ENCODE measurements around the gene CCDC149. TPM values are rescaled to one million over a fixed set of nuclear protein-coding genes. Genes with fewer than 3 reads are reported as not detected.

The CCDC149 gene
- total RNA-seq, 1 experiment from 2014 or later = 0.95 TPM

DNA sequence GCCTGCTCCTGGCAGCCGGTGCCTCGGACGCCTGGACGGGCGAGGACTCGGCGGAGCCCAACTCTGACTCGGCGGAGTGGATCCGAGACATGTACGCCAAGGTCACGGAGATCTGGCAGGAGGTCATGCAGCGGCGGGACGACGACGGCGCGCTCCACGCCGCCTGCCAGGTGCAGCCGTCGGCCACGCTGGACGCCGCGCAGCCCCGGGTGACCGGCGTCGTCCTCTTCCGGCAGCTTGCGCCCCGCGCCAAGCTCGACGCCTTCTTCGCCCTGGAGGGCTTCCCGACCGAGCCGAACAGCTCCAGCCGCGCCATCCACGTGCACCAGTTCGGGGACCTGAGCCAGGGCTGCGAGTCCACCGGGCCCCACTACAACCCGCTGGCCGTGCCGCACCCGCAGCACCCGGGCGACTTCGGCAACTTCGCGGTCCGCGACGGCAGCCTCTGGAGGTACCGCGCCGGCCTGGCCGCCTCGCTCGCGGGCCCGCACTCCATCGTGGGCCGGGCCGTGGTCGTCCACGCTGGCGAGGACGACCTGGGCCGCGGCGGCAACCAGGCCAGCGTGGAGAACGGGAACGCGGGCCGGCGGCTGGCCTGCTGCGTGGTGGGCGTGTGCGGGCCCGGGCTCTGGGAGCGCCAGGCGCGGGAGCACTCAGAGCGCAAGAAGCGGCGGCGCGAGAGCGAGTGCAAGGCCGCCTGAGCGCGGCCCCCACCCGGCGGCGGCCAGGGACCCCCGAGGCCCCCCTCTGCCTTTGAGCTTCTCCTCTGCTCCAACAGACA lies 113.1 kb downstream of the CCDC149 start:
- no peaks in the 10 kb centered on the region for H3K9me3 Mint-ChIP-seq (ENCODE audit: unreplicated experiment)
- H3K9me3 ChIP-seq = no peaks in the 10 kb centered on the region
- no peaks in the 10 kb centered on the region for H3K27me3 Mint-ChIP-seq (ENCODE audit: insufficient read depth, unreplicated experiment)
- ChIA-PET POLR2A (no interaction called here), CTCF (no interaction called here)
- H3K4me1 ChIP-seq = peaks cover 6% of the 10 kb centered on the region; the same call in 1 of the 2 replicates
- BruUV-seq (replicated peaks) = no TSS peak
- no peaks in the 10 kb centered on the region for H3K27me3 ChIP-seq (replicated peaks; ENCODE audit: control insufficient read depth, insufficient read depth, low read length)
- intact Hi-C loops (cut with micrococcal nuclease; ENCODE audit: unreplicated experiment) = loop anchor here (10.0 kb wide), 1 partner anchor 215 kb away; the partner anchor contains the start of gene DHX15
- no peak for DNase-seq
- H3K4me3 Mint-ChIP-seq (ENCODE audit: unreplicated experiment) = no peak overlapping the region
- no peaks in the 10 kb centered on the region for H3K36me3 ChIP-seq (ENCODE audit: control insufficient read depth, insufficient read depth, low read length)
- no peaks in the 10 kb centered on the region for H3K36me3 Mint-ChIP-seq (ENCODE audit: insufficient read depth, unreplicated experiment)
- no peak overlapping the region for H3K4me3 ChIP-seq (ENCODE audit: low read depth, low read length)
- TF ChIP-seq, protein P1, sequence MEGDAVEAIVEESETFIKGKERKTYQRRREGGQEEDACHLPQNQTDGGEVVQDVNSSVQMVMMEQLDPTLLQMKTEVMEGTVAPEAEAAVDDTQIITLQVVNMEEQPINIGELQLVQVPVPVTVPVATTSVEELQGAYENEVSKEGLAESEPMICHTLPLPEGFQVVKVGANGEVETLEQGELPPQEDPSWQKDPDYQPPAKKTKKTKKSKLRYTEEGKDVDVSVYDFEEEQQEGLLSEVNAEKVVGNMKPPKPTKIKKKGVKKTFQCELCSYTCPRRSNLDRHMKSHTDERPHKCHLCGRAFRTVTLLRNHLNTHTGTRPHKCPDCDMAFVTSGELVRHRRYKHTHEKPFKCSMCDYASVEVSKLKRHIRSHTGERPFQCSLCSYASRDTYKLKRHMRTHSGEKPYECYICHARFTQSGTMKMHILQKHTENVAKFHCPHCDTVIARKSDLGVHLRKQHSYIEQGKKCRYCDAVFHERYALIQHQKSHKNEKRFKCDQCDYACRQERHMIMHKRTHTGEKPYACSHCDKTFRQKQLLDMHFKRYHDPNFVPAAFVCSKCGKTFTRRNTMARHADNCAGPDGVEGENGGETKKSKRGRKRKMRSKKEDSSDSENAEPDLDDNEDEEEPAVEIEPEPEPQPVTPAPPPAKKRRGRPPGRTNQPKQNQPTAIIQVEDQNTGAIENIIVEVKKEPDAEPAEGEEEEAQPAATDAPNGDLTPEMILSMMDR (IDR thresholded peaks at IDR 0.05; ENCODE audit: insufficient read depth in 1 of 2, low read depth in 1 of 2, low read length in 1 of 2, severe bottlenecking in 1 of 2, unreplicated experiment in 1 of 2) = no peak
- no peak overlapping the region for H3K27ac Mint-ChIP-seq (ENCODE audit: unreplicated experiment)
- H3K4me1 Mint-ChIP-seq (ENCODE audit: low read depth, unreplicated experiment) = peaks cover 9% of the 10 kb centered on the region

DNA sequence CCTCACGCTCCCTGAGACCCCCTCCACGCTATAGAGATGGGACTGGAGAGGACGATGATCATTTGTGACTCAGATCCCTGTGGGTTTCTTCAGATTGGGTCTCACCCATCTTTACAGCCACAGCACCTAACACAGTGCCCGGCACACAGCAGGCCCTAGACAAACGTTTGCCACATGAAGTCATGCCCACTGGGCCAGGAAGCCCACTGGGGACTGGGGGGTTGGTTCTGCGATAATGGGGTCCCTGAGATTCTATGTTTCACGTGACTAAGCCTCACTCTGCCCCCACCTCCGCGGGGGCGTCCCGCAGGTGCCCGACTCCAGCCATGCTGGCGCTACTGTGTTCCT lies 113.7 kb downstream of the CCDC149 start:
- no peak overlapping the region for H3K4me3 ChIP-seq (ENCODE audit: low read depth, low read length)
- Mint-ChIP-seq H3K27ac (ENCODE audit: unreplicated experiment) (no peak overlapping the region), H3K9me3 (ENCODE audit: unreplicated experiment) (no peaks in the 10 kb centered on the region), H3K36me3 (ENCODE audit: insufficient read depth, unreplicated experiment) (no peaks in the 10 kb centered on the region), H3K4me3 (ENCODE audit: unreplicated experiment) (no peak overlapping the region), H3K27me3 (ENCODE audit: insufficient read depth, unreplicated experiment) (no peaks in the 10 kb centered on the region), H3K4me1 (ENCODE audit: low read depth, unreplicated experiment) (peaks cover 6% of the 10 kb centered on the region)
- H3K36me3 ChIP-seq (ENCODE audit: control insufficient read depth, insufficient read depth, low read length) = no peaks in the 10 kb centered on the region
- ChIA-PET POLR2A (no interaction called here), CTCF (no interaction called here)
- DNase-seq = no peak
- TF ChIP-seq, protein P1 (IDR thresholded peaks at IDR 0.05; ENCODE audit: insufficient read depth in 1 of 2, low read depth in 1 of 2, low read length in 1 of 2, severe bottlenecking in 1 of 2, unreplicated experiment in 1 of 2) = no peak
- no peaks in the 10 kb centered on the region for H3K9me3 ChIP-seq
- no TSS peak for BruUV-seq (replicated peaks)
- intact Hi-C loops (cut with micrococcal nuclease; ENCODE audit: unreplicated experiment) = loop anchor here (10.0 kb wide), 1 partner anchor 214 kb away; the partner anchor contains the start of gene DHX15
- H3K27me3 ChIP-seq (replicated peaks; ENCODE audit: control insufficient read depth, insufficient read depth, low read length) = no peaks in the 10 kb centered on the region
- H3K4me1 ChIP-seq = peaks cover 6% of the 10 kb centered on the region; the same call in 1 of the 2 replicates

DNA sequence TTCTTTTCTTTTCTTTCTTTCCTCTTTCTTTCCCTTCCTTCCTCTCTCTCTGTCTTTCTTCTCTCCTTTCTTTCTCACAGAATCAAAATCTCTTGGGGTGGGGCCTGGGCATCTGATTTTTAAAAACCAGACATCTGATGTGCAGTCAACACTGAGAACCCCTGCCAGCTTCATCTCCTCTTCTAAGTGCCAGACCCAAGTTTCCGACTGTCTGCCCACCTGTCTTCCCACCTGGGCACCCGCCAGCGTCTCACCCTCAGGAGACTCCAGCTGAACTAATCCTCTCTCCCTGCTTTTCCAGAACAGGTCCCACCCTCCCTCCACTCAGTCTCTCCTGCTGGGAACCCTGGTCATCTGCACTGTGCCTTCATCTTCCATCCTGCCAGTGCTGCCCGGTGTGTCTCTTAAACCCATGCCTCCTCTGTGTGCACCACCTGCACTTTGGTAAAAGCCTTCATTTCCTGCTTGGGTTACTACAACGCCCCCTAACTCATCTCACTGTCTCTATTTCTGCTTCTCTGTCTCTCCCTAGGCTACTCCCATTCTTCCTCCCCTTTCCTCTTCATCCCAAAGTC lies 114.7 kb downstream of the CCDC149 start:
- Mint-ChIP-seq H3K27me3 (ENCODE audit: insufficient read depth, unreplicated experiment) (no peaks in the 10 kb centered on the region), H3K4me3 (ENCODE audit: unreplicated experiment) (no peak overlapping the region), H3K27ac (ENCODE audit: unreplicated experiment) (no peak overlapping the region), H3K9me3 (ENCODE audit: unreplicated experiment) (no peaks in the 10 kb centered on the region), H3K36me3 (ENCODE audit: insufficient read depth, unreplicated experiment) (no peaks in the 10 kb centered on the region), H3K4me1 (ENCODE audit: low read depth, unreplicated experiment) (peaks cover 14% of the 10 kb centered on the region)
- no peak overlapping the region for H3K4me3 ChIP-seq (ENCODE audit: low read depth, low read length)
- intact Hi-C loops (cut with micrococcal nuclease; ENCODE audit: unreplicated experiment) = loop anchor here (10.0 kb wide), 1 partner anchor 213 kb away; the partner anchor contains the start of gene DHX15
- peaks cover 6% of the 10 kb centered on the region; the same call in 1 of the 2 replicates for H3K4me1 ChIP-seq
- BruUV-seq (replicated peaks) = no TSS peak
- ChIA-PET POLR2A (no interaction called here), CTCF (no interaction called here)
- TF ChIP-seq, protein P1 (IDR thresholded peaks at IDR 0.05; ENCODE audit: insufficient read depth in 1 of 2, low read depth in 1 of 2, low read length in 1 of 2, severe bottlenecking in 1 of 2, unreplicated experiment in 1 of 2) = no peak
- no peaks in the 10 kb centered on the region for H3K9me3 ChIP-seq
- H3K36me3 ChIP-seq (ENCODE audit: control insufficient read depth, insufficient read depth, low read length) = no peaks in the 10 kb centered on the region
- H3K27me3 ChIP-seq (replicated peaks; ENCODE audit: control insufficient read depth, insufficient read depth, low read length) = no peaks in the 10 kb centered on the region
- no peak for DNase-seq
